MCF 10A (cell line): ENCODE measurements around the gene ASCC3. TPM values are rescaled to one million over a fixed set of nuclear protein-coding genes. Genes with fewer than 3 reads are reported as not detected.

Source experiments
- BruUV-seq: library from RNA; stranded (reverse); fragments of 400-500 nt; replicated peaks from 2 replicates; lab custom pipeline; 2021; lab: Mats Ljungman, UMichigan
- CTCF ChIA-PET: fragments of 300-600 bp; sonication (Branson Sonifier 250); formaldehyde crosslinking; extraction: SDS; loops from one replicate; lab custom pipeline; 2021; ENCODE audit warnings: antibody characterized with exemption, inconsistent platforms; lab: Yijun Ruan, JAX
- POLR2A ChIA-PET: fragments of 300-600, 350-650 bp; sonication (Branson Sonifier 250); formaldehyde crosslinking; extraction: SDS; loops from one replicate; lab custom pipeline; 2020; ENCODE audit warnings: antibody characterized with exemption, inconsistent platforms; lab: Yijun Ruan, JAX
- DNase-seq: peaks from one replicate; pipeline ENCODE4 v3.0.0-alpha.2; 2018; ENCODE audit not compliant: unreplicated experiment
- H3K27ac Mint-ChIP-seq: one replicate; pipeline ENCODE4 v1.8.0; 2022; ENCODE audit warnings: mild to moderate bottlenecking, low read depth, mixed read lengths; ENCODE audit not compliant: unreplicated experiment
- H3K27me3 Mint-ChIP-seq: one replicate; pipeline ENCODE4 v1.8.0; 2022; ENCODE audit warnings: mixed read lengths; ENCODE audit not compliant: insufficient read depth, unreplicated experiment
- H3K36me3 Mint-ChIP-seq: one replicate; pipeline ENCODE4 v1.8.0; 2022; ENCODE audit warnings: mild to moderate bottlenecking, moderate library complexity, mixed read lengths; ENCODE audit not compliant: insufficient read depth, unreplicated experiment
- H3K4me1 Mint-ChIP-seq: one replicate; pipeline ENCODE4 v1.8.0; 2022; ENCODE audit warnings: mixed read lengths; ENCODE audit not compliant: insufficient read depth, unreplicated experiment
- H3K4me3 Mint-ChIP-seq: one replicate; pipeline ENCODE4 v1.8.0; 2022; ENCODE audit warnings: mild to moderate bottlenecking, moderate library complexity, mixed read lengths; ENCODE audit not compliant: unreplicated experiment
- H3K9me3 Mint-ChIP-seq: one replicate; pipeline ENCODE4 v1.8.0; 2022; ENCODE audit warnings: mixed read lengths; ENCODE audit not compliant: unreplicated experiment
- intact Hi-C: fragments of 100-400 bp; cut with micrococcal nuclease; formaldehyde crosslinking; loops from 2 replicates; pipeline ENCODE4 v1.14.1; 2022
- total RNA-seq: library from RNA; stranded (reverse); gene quantifications from 2 replicates; pipeline ENCODE4 v1.2.3, GENCODE V29; 2022
- TF ChIP-seq, protein P1 (sequence below): fragments of 200-600 bp; IDR thresholded peaks from one replicate; pipeline ENCODE4 v1.8.0; 2022; ENCODE audit warnings: antibody characterized with exemption, mild to moderate bottlenecking; ENCODE audit not compliant: unreplicated experiment

ASCC3 gene
- total RNA-seq, 1 experiment from 2014 or later = 85.0 TPM

DNA sequence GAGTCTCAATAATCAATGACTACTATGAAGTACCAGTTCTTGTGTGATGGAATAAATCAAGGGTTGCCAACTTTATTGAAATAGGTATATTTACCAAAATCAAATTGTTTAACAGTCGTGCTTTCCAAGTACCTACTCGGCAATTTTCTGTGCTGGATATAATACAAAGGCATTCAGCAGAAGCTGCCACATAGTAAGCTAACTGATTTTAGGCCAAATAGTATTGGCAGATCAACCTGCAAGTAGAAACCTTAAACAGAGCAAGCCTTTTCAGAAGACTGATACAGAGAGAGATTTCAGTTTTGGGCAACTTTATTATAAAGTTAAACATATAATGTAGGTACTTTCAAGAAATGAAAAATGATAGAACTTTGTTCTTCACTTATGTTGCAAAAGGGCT, 174.6 kb downstream of the ASCC3 start:
- no peak for DNase-seq
- Mint-ChIP-seq H3K36me3 (peaks cover 16% of the 10 kb centered on the region), H3K9me3 (peaks cover 8% of the 10 kb centered on the region), H3K4me1 (peaks cover 16% of the 10 kb centered on the region), H3K4me3 (no peak overlapping the region), H3K27me3 (no peaks in the 10 kb centered on the region), H3K27ac (no peak overlapping the region)
- BruUV-seq = no TSS peak
- intact Hi-C loops = no loop called here
- POLR2A ChIA-PET = no interaction called here
- TF ChIP-seq, protein P1, sequence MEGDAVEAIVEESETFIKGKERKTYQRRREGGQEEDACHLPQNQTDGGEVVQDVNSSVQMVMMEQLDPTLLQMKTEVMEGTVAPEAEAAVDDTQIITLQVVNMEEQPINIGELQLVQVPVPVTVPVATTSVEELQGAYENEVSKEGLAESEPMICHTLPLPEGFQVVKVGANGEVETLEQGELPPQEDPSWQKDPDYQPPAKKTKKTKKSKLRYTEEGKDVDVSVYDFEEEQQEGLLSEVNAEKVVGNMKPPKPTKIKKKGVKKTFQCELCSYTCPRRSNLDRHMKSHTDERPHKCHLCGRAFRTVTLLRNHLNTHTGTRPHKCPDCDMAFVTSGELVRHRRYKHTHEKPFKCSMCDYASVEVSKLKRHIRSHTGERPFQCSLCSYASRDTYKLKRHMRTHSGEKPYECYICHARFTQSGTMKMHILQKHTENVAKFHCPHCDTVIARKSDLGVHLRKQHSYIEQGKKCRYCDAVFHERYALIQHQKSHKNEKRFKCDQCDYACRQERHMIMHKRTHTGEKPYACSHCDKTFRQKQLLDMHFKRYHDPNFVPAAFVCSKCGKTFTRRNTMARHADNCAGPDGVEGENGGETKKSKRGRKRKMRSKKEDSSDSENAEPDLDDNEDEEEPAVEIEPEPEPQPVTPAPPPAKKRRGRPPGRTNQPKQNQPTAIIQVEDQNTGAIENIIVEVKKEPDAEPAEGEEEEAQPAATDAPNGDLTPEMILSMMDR = no peak
- CTCF ChIA-PET = no interaction called here

GRCh38 chr6:100704961-100705360, 176.2 kb downstream of the ASCC3 start:
- H3K4me3 Mint-ChIP-seq = no peak overlapping the region
- H3K4me1 Mint-ChIP-seq = peaks cover 17% of the 10 kb centered on the region
- DNase-seq = no peak
- CTCF ChIA-PET = no interaction called here
- H3K27ac Mint-ChIP-seq = no peak overlapping the region
- intact Hi-C loops = no loop called here
- no TSS peak for BruUV-seq
- no peaks in the 10 kb centered on the region for H3K27me3 Mint-ChIP-seq
- peaks cover 14% of the 10 kb centered on the region for H3K9me3 Mint-ChIP-seq
- TF ChIP-seq, protein P1 = no peak
- H3K36me3 Mint-ChIP-seq = peaks cover 14% of the 10 kb centered on the region
- POLR2A ChIA-PET = interaction anchor here (1.1 kb wide), 1 partner anchor 15 kb away, joined by 3 read pairs; no protein-coding TSS in a partner anchor

- ChIA-PET CTCF (no interaction called here), POLR2A (interaction anchor here (0.7 kb wide), 1 partner anchor 54 kb away, joined by 3 read pairs; no protein-coding TSS in a partner anchor)
- no TSS peak for BruUV-seq
- H3K4me3 Mint-ChIP-seq = no peak overlapping the region
- DNase-seq = no peak
- no peaks in the 10 kb centered on the region for H3K27me3 Mint-ChIP-seq
- intact Hi-C loops = no loop called here
- H3K27ac Mint-ChIP-seq = peak overlapping the region; percentile 4
- TF ChIP-seq, protein P1 = no peak
- H3K36me3 Mint-ChIP-seq = peaks cover 15% of the 10 kb centered on the region
- peaks cover 24% of the 10 kb centered on the region for H3K9me3 Mint-ChIP-seq
- peaks cover 17% of the 10 kb centered on the region for H3K4me1 Mint-ChIP-seq
Measured at GRCh38 chr6:100701728-100702127, 179.4 kb downstream of the ASCC3 start.

- no peaks in the 10 kb centered on the region for H3K27me3 Mint-ChIP-seq
- H3K4me1 Mint-ChIP-seq = peaks cover 17% of the 10 kb centered on the region
- H3K27ac Mint-ChIP-seq = no peak overlapping the region
- ChIA-PET CTCF (no interaction called here), POLR2A (no interaction called here)
- peaks cover 24% of the 10 kb centered on the region for H3K9me3 Mint-ChIP-seq
- H3K36me3 Mint-ChIP-seq = peaks cover 15% of the 10 kb centered on the region
- intact Hi-C loops = no loop called here
- no peak overlapping the region for H3K4me3 Mint-ChIP-seq
- BruUV-seq = no TSS peak
- no peak for DNase-seq
- TF ChIP-seq, protein P1 = no peak
Measured at GRCh38 chr6:100700009-100700408, 181.1 kb downstream of the ASCC3 start.
